Endothelial cell of umbilical vein (primary cell): ENCODE data around the gene WASF2. TPM values are rescaled to one million over a fixed set of nuclear protein-coding genes. Genes with fewer than 3 reads are reported as not detected.

Experiments
- BruUV-seq: library from RNA; stranded (reverse); fragments of 400-500 nt; replicated peaks from 2 replicates; lab custom pipeline; 2021; lab: Mats Ljungman, UMichigan
- CTCF ChIA-PET: fragments of 300-600, 350-600 bp; sonication (Branson Sonifier 250); formaldehyde crosslinking; loops from one replicate; lab custom pipeline; 2021; ENCODE audit warnings: antibody characterized with exemption, inconsistent platforms; lab: Charles Lee
- POLR2A ChIA-PET: fragments of 300-600, 350-600 bp; sonication (Branson Sonifier 250); formaldehyde crosslinking; loops from one replicate; lab custom pipeline; 2021; ENCODE audit warnings: antibody characterized with exemption, inconsistent platforms; lab: Charles Lee
- DNase-seq: peaks from one replicate; pipeline ENCODE4 v3.0.0-alpha.2; 2011; ENCODE audit warnings: low read depth, low spot score
- FAIRE-seq: peaks from 2 replicates; lab custom pipeline; 2011; peaks lifted over from hg19 to GRCh38; lab: Jason Lieb, UNC
- H2AFZ ChIP-seq: 2 replicates; pipeline ENCODE4 v1.6.0; 2012; ENCODE audit warnings: low read depth, low read length, control low read depth, inconsistent platforms
- H3K27ac ChIP-seq: 2 replicates; pipeline ENCODE4 v1.5.1; 2011; ENCODE audit warnings: low read depth, mild to moderate bottlenecking, control low read depth, low read length, moderate library complexity; ENCODE audit not compliant: insufficient read depth
- H3K27me3 ChIP-seq, 2 experiments: 2 replicates each; pipeline versions ENCODE4 v1.6.0 to v1.6.1; 2011; ENCODE audit warnings: low read length in 2 of 2, mixed read lengths in 1 of 2; ENCODE audit not compliant: control insufficient read depth in 2 of 2, insufficient read depth in 2 of 2
- H3K36me3 ChIP-seq, 2 experiments: 2 replicates in 1 of 2; 3 replicates in 1 of 2; pipeline ENCODE4 v1.5.1; 2011; ENCODE audit warnings: low read length in 2 of 2, mild to moderate bottlenecking in 1 of 2, moderate library complexity in 1 of 2; ENCODE audit not compliant: control insufficient read depth in 2 of 2, insufficient read depth in 2 of 2; ENCODE audit errors: extremely low read depth in 1 of 2
- H3K4me1 ChIP-seq: 3 replicates; pipeline ENCODE4 v1.5.1; 2011; ENCODE audit warnings: mild to moderate bottlenecking, low read length; ENCODE audit not compliant: control insufficient read depth, insufficient read depth; ENCODE audit errors: extremely low read depth
- H3K4me2 ChIP-seq: 2 replicates; pipeline ENCODE4 v1.6.1; 2011; ENCODE audit warnings: low read length, control low read depth, mixed read lengths; ENCODE audit not compliant: insufficient read depth
- H3K4me3 ChIP-seq, 3 experiments: fragments of 200-600 bp in 1 of 3; sonication (generic), shearing (Covaris generic) in 1 of 3; replicated peaks in 1 of 3; 2 replicates each; pipeline ENCODE4 v1.5.1; 2011 to 2016; ENCODE audit warnings: control low read depth in 3 of 3, low read length in 3 of 3, mild to moderate bottlenecking in 2 of 3, inconsistent platforms in 1 of 3, low read depth in 1 of 3, moderate library complexity in 1 of 3; ENCODE audit not compliant: insufficient read depth in 1 of 3
- H3K79me2 ChIP-seq: 2 replicates; pipeline ENCODE4 v1.6.0; 2012; ENCODE audit warnings: low read length, inconsistent platforms; ENCODE audit not compliant: control insufficient read depth, insufficient read depth
- H3K9ac ChIP-seq: replicated peaks from 2 replicates; pipeline ENCODE3; 2011; ENCODE audit warnings: low read length, control low read depth; ENCODE audit not compliant: insufficient read depth; ENCODE audit errors: extremely low read depth
- H3K9me1 ChIP-seq: replicated peaks from 3 replicates; pipeline ENCODE4 v1.6.0; 2011; ENCODE audit warnings: mild to moderate bottlenecking, low read length; ENCODE audit not compliant: control insufficient read depth, insufficient read depth; ENCODE audit errors: extremely low read depth
- H3K9me3 ChIP-seq: replicated peaks from 2 replicates; pipeline ENCODE4 v1.5.1; 2012; ENCODE audit warnings: low read length, inconsistent platforms; ENCODE audit not compliant: control insufficient read depth, insufficient read depth
- H4K20me1 ChIP-seq: replicated peaks from 2 replicates; pipeline ENCODE3; 2011; ENCODE audit warnings: mild to moderate bottlenecking, low read length; ENCODE audit not compliant: control insufficient read depth, insufficient read depth; ENCODE audit errors: extremely low read depth
- CTCF ChIP-seq, 2 donors: IDR thresholded peaks; 1 replicate in 1 of 2; 2 replicates in 1 of 2; pipeline ENCODE4 v1.5.1; 2011; ENCODE audit warnings: low read length in 2 of 2, mild to moderate bottlenecking in 2 of 2, moderate library complexity in 2 of 2, control low read depth in 1 of 2, inconsistent platforms in 1 of 2, low read depth in 1 of 2; ENCODE audit not compliant: insufficient read depth in 1 of 2; ENCODE audit errors: extremely low read depth in 1 of 2
- EZH2 ChIP-seq: IDR thresholded peaks from 2 replicates; pipeline ENCODE4 v1.6.1; 2012; ENCODE audit warnings: borderline replicate concordance, low read depth, mild to moderate bottlenecking, moderate library complexity, low read length, inconsistent platforms; ENCODE audit not compliant: severe bottlenecking
- FOS ChIP-seq: IDR thresholded peaks from 2 replicates; pipeline ENCODE4 v1.6.1; 2011; ENCODE audit warnings: mild to moderate bottlenecking, low read length, moderate library complexity, borderline replicate concordance; ENCODE audit not compliant: insufficient read depth
- GATA2 ChIP-seq: IDR thresholded peaks from 2 replicates; pipeline ENCODE4 v1.7.0; 2011; ENCODE audit warnings: low read depth, mild to moderate bottlenecking, moderate library complexity, mixed read lengths, low read length; ENCODE audit not compliant: insufficient read length, insufficient read depth
- JUN ChIP-seq: IDR thresholded peaks from 2 replicates; pipeline ENCODE4 v1.6.1; 2011; ENCODE audit warnings: borderline replicate concordance, low read depth; ENCODE audit not compliant: insufficient read length, insufficient read depth
- MYC ChIP-seq: IDR thresholded peaks from one replicate; pipeline ENCODE4 v1.6.1; 2011; ENCODE audit warnings: mild to moderate bottlenecking, low read depth, low read length
- POLR2A ChIP-seq: IDR thresholded peaks from 2 replicates; pipeline ENCODE4 v1.6.1; 2012; ENCODE audit warnings: low read depth, mild to moderate bottlenecking, control low read depth, low read length
- POLR2AphosphoS5 ChIP-seq: IDR thresholded peaks from 2 replicates; pipeline ENCODE4 v1.6.1; 2012; ENCODE audit warnings: low read depth, mild to moderate bottlenecking, control low read depth, low read length, moderate library complexity; ENCODE audit not compliant: insufficient read depth
- dilution Hi-C: fragments of 300-500 bp; cut with MboI; formaldehyde crosslinking; loops from one replicate; pipeline ENCODE4 v1.15.0; 2019; ENCODE audit warnings: low sequenced_read_pairs; ENCODE audit not compliant: extremely low pct_ligation_motif_present
- intact Hi-C: fragments of 100-400 bp; cut with micrococcal nuclease; formaldehyde crosslinking; loops from one replicate; pipeline ENCODE4 v1.10.0; 2022
- polyA plus RNA-seq, 4 experiments: library from polyadenylated mRNA; depleted of rRNA in 3 of 4; stranded (reverse) in 3 of 4; unstranded in 1 of 4; fragments of >200 nt; gene quantifications; 2 replicates each; pipeline versions ENCODE4 v1.2.1 to v1.2.3, GENCODE V29; 2011 to 2012; ENCODE audit warnings: missing spikeins in 1 of 4
- total RNA-seq: library from RNA; stranded (reverse); gene quantifications from 2 replicates; pipeline ENCODE4 v1.2.3, GENCODE V29; 2021
- TF ChIP-seq, protein P1 (sequence below): IDR thresholded peaks from 2 replicates; pipeline ENCODE4 v1.6.1; 2011; ENCODE audit not compliant: insufficient read depth, insufficient read length

WASF2 gene
- total and polyA plus RNA-seq, 2 donors (not counting 3 experiments of a cell fraction or from before 2014, with no cell fraction given) = 76.9 to 172 TPM

- DNase-seq = peak; percentile 21
- POLR2A ChIA-PET = no interaction called here
- H3K4me3 ChIP-seq = no peak overlapping the region
- no peaks in the 10 kb centered on the region for H3K27me3 ChIP-seq
- H3K4me2 ChIP-seq = no peak overlapping the region
- TF ChIP-seq POLR2A (no peak), EZH2 (no peak)
- H3K79me2 ChIP-seq = no peaks in the 10 kb centered on the region
- intact Hi-C loops = no loop called here
- no peaks in the 10 kb centered on the region for H3K9me1 ChIP-seq
- no peaks in the 10 kb centered on the region for H4K20me1 ChIP-seq
- H3K4me1 ChIP-seq = peaks cover 4% of the 10 kb centered on the region
- dilution Hi-C loops = loop anchor here (25.0 kb wide), 1 partner anchor 186 kb away; no protein-coding TSS in a partner anchor
- FAIRE-seq = no peak
- BruUV-seq = no TSS peak
- no peaks in the 10 kb centered on the region for H3K9me3 ChIP-seq
- CTCF ChIA-PET = interaction anchor here (0.9 to 2.9 kb wide), 6 partner anchors 87 to 262 kb away, joined by 3 to 33 read pairs (median 4); partner anchors contain the start of gene AHDC1
- no peak overlapping the region for H3K9ac ChIP-seq
- H3K27ac ChIP-seq = no peak overlapping the region
- no peak overlapping the region for H2AFZ ChIP-seq
- peaks cover 0 to 1% of the 10 kb centered on the region in 2 experiments for H3K36me3 ChIP-seq
Measured at GRCh38 chr1:27400963-27401341, 89.0 kb downstream of the WASF2 start.

DNA sequence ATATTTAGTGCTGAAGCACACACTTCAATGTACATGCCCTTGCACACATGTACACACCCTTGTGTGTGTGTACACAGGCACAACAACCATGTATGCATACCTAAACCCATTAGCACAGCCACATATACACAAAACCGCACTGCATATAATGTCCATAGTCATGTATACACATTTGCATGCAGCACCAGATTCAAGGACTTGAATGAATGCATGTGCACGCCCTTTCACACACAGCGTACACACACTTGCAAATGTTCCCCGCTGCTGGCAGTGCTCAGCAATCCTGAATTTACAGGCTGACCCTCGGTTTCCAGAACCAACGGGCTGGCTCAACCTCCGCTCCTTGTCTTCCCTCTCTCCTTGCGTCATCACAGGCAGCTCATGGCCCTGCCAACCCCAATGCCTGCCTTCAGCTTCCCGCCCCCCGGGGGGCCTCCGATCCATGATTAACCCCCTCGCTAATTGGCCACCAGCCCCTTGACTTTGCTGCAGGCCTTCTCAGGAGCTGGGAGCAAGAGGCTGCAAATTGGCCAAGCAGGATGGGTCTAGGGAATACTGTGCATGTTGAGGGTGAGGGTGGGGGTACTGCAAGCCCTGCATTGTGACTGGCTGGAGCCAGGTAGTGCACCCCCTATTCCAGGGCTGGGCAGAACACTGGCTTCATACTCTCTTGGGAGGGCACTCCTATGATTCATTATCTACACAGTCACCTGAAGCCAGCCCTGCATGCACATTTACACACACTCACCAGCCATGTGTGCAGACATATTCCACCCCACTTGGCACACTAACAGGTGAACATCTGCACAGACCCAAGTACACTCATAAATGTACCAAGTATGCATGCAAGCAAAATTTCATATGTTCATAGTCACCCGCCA lies 89.6 kb downstream of the WASF2 start:
- Histone ChIP-seq H3K4me1 (peaks cover 4% of the 10 kb centered on the region), H3K36me3 (no peaks in the 10 kb centered on the region), H4K20me1 (no peaks in the 10 kb centered on the region), H3K79me2 (no peaks in the 10 kb centered on the region), H3K27ac (no peak overlapping the region), H2AFZ (no peak overlapping the region), H3K4me2 (no peak overlapping the region), H3K4me3 (no peak overlapping the region), H3K9me3 (no peaks in the 10 kb centered on the region), H3K9me1 (no peaks in the 10 kb centered on the region), H3K27me3 (no peaks in the 10 kb centered on the region), H3K9ac (no peak overlapping the region)
- ChIA-PET CTCF (interaction anchor here (1.3 to 6.6 kb wide), 3 partner anchors 104 to 205 kb away, joined by 3 to 61 read pairs (median 4); partner anchors contain the start of gene AHDC1), POLR2A (no interaction called here)
- DNase-seq = no peak
- dilution Hi-C loops (loop anchor here (25.0 kb wide), 1 partner anchor 187 kb away; no protein-coding TSS in a partner anchor), intact Hi-C loops (no loop called here)
- TF ChIP-seq POLR2AphosphoS5 (no peak), POLR2A (no peak), FOS (no peak), GATA2 (no peak), EZH2 (no peak), MYC (no peak), CTCF (IDR thresholded peaks at IDR 0.05; ENCODE audit: extremely low read depth in 1 of 2, insufficient read depth in 1 of 2, low read depth in 1 of 2, low read length in 2 of 2) (no peak), JUN (no peak)
- TF ChIP-seq, protein P1, sequence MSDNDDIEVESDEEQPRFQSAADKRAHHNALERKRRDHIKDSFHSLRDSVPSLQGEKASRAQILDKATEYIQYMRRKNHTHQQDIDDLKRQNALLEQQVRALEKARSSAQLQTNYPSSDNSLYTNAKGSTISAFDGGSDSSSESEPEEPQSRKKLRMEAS = no peak
- no peak for FAIRE-seq
- BruUV-seq = no TSS peak
